Measurements from ENCODE around the gene TAF4.
"Not testable (repeated sequence)": the region's sequence is repeated elsewhere in the genome, so short reads cannot be mapped to it uniquely, and the experiment has no call there.

The TAF4 gene

DNA sequence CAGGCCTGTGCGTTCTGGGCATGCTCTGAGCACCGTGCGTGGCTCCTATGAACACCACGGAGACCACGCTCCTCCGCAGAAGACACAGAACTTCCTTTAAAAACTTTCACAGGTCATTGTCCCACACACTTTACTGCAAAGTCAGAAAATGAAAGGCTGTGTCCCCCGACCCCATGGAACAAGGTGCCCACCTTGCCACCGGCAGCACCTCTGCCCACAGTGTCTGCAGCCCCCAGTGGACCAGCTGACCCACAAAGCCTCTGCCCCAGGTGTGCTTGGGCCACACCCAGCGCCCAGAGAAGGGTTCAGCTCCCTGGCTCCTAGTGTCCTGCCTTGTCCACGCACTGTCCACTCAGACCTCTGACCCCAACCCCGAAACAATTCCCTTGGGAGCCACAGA lies 8.7 kb downstream of the TAF4 start:
- no peak for DNase-seq

DNA sequence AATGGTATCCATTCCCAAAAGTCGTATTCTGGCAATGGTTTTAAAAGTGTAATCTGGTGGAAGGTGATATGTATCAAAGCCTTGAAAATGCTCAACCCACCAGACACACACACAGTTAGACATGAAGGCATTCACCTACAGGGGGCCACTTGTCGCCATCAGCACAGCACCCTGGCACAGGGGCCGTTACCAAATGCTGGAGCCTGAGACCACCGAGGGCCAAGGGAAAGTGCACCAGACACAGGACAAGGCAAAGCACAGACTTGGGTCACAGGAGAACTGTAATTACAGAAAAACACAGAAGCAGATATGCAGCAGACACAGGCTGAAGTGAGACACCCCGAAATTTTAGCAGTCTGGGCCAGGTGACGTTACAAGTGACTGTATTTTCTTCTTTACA lies 9.3 kb downstream of the TAF4 start:
- DNase-seq, result no peak

DNA sequence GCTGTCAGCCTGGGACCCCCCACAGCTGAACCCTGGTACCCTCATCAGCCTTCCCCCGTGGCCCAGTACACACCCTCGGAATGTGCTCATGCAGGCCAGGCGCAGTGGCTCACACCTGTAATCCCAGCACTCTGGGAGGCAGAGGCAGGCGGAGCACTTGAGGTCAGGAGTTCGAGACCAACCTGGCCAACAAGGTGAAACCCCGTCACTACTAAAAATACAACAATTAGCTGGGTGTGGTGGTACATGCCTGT lies 9.9 kb downstream of the TAF4 start:
- not testable (repeated sequence) for DNase-seq

DNA sequence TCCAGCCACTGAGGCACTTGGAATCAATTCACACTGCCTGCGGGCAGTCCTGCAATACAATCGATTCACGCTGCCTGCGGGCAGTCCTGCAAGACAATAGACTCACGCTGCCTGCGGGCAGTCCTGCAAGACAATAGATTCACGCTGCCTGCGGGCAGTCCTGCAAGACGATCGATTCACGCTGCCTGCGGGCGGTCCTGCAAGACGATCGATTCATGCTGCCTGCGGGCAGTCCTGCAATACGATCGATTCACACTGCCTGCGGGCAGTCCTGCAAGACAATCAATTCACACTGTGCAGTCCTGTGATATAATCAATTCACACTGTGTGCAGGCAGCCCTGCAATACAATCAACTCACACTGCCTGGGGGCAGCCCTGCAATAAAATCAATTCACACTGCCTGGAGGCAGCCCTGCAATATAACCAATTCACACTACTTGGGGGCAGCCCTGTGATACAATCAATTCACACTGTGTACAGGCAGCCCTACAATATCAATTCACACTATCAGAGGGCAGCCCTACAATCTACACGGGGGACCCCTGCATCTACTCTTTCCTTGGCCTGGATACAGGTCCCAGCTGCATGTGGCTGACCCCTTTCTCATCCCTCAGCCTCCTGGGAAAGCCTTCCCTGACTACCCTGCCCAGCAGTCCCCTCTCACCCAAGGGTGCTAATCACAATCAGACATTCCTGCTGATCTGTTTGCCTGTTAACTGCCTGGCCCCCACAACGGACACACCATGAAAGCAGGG lies 10.4 kb downstream of the TAF4 start:
- no peak for DNase-seq

DNA sequence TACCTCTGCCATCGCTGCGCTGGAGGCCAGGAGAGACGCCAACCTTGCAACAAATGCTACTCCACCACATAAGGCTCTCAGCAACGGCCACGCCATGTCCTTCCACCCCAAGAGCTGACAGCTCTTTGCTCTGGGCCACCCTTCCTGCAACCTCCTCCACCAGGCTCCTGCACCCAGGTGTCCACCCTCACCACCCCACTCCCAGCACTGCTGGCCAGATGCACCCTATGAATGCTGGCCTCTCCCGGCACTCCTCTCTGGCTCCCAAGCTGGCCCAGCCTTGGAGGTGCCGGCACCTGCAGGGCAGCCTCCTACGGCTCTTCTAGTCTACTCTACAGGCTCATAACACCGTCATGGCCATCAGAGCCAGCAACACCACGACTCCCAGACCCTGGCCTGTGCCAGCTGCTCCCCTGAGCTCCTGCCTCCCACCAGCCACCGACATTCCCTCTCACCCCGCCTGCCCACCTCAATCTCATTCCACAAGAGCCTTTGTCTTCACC lies 11.2 kb downstream of the TAF4 start:
- no peak for DNase-seq

DNA sequence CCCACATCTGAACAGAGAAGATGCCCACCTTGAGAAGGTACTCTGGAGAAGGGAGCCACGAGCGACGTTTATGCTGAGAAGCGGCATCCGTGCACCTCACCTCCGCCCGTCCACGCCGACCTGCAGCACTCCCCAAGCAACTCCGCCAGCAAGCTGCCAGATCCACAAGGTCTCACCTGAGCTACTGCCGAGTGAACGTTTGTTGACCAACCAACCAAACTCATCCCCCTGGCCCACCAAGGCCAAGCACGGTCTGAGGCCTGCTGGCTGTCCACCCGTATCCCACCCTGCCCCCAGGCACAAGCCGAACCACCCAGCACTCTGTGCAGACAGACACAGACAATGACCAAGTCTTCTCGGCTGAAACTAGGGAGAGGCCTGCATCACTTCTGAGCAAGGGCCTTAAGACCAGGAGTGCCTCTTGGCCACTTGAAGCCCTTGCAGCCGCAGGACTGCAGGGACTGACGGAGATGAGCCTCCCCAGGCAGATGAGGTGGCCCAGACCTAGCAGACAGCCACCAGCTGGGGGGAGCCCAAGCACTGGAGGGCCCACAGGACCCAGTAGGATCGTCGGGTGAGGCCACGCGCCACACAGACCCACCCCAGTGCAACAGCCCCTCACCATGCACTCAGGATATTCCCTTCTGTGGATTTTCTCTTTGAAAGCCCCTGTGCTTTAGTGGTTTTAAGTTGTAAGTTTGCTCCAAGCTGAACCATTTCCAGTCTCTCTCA lies 12.1 kb downstream of the TAF4 start:
- no peak for DNase-seq

DNA sequence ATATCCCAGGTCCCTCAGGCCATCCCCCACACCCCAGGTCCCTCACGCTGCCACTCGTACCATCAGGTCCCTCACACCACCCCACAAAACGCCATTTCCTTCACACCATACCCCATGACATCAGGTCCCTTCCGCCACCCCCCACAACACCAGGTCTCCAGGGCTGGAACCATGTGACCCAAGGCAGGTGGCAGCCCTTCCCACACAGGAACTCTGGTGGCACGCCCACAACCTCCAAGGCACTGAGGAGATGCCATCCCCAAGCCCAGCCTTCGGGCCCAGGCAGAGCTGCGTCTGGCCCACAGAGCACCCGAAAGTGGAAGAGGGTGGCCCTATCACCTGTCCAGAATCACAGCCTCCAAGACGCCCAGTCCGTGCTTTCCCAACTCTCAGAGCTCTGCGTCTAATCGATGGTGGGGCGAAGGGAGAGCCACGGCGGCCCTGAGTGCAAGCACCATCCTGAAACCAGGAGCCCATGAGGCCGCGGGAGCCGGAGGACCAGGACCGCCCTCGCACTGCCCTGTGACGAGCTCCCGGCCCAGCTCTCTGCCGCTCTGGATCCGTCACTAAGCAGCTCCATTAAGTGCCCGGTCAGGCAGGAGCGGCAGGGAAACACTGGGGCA lies 12.7 kb downstream of the TAF4 start:
- DNase-seq, result no peak

DNA sequence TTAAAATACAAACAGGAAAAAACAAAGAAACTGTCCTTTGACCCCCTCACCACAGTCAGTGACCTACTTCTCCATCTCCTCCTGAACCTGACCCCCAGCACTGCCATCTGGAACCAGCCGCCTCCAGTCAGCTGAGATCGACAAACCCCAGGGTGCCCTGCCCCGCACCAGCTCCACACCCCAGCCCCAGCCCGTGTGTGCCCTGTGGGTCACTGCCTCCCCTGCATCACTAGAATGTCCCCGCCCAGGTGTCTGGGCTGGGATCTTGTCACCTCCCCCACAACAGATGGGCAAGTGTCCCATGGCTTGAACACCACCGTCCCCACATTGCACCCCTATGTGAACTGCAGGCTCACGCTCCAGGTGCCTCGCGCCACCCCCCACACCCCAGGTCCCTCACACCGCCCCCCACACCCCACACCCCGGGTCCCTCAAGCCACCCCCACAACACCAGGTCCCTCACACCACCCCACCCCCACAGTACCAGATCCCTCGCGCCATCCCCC lies 13.3 kb downstream of the TAF4 start:
- DNase-seq, result no peak

DNA sequence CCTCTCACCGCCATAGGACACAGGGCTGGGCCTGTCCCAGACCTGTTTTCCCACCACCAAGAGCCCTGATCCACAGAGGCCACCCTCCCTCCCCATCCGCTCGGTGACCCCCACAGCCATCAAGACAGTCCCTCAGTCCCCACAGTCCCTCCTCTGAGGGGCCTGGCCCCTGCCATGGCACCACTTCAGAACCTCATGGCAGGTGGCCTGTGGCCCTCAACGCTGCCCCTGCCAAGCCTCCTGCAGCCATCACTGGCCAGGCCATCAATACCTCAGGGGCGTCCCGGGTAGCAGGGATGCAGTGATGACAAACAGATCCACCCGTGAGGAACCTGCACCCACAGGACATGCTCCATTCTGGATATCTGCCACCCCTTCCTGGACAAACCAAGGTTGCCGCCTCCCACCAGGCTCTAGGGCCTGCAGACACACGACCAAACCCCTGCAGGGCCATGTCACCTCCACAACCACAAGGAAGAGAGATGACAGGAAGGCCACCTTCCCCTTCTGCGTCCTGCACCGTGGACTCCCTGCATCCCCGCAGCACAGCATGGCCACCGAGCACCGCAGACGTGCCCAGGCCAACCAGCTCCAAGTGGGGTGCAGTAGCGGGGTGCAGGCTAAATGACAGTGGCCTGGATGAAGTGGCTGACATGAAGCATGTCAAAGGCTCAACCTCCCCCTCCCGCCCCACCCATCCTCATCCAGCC lies 14.0 kb downstream of the TAF4 start:
- DNase-seq, result no peak

DNA sequence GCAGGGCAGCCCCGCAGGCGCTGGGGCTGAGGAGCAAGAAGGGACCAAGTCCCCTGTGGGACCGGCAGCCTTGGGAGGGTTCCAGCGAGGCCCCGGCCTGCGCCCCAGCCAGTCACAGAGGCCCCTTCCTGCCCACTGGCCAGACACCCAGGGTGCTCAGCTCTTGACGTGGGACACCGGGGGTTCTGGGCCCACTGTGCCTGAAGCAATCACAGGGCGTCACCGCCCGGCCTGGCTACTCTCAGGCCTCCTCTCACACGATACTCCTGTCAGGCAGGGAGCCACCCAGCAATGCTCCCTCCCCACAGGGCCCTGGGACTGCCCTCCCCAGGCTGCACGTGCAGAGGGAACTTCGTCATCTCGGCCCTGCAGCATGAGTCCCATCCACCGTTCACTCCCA lies 14.5 kb downstream of the TAF4 start:
- no peak for DNase-seq

DNA sequence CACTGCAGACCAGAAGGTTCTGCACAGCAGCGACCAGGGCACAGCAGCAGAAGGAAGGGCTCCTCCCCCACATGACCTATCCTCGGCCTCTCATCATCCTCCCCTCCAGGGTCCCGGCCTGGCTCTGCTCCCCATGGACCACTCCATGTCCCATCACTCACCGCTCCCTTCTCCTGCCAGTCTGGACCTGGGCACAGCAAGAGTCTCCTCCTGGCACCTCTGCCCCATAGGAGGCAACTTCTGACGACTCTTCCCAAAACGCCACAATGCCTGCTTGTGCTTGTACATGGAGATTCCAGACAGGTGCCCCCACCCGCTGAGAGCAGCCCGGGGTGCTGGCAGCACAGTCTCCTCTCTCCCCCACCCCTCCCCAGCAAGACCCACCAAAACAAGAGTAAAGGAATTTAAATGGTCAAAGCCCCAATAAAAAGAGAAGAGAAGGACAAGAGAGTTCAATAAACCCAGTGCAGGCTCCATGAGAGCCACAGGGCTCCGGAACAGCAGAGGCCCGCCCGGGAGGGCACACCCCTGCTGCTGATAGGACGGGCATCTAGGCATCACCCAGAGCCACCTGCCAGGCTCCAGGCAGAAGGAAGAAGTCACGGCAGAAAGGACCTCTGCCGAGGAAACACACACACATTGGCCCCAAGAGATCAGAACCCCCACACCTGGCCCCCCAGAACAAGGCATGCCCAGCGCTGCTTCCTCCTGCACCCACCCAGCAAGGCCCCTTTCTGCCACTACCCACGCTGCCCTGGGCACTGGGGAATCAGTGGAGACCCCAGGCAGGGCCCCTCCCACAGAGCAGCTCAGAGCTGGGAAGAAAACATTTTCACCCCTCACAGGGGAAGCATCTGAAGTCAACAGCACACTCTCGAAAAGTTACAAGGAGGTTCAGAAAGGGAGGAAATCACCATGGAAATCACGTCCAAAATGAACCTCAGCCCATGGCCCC lies 15.2 kb downstream of the TAF4 start:
- no peak for DNase-seq

DNA sequence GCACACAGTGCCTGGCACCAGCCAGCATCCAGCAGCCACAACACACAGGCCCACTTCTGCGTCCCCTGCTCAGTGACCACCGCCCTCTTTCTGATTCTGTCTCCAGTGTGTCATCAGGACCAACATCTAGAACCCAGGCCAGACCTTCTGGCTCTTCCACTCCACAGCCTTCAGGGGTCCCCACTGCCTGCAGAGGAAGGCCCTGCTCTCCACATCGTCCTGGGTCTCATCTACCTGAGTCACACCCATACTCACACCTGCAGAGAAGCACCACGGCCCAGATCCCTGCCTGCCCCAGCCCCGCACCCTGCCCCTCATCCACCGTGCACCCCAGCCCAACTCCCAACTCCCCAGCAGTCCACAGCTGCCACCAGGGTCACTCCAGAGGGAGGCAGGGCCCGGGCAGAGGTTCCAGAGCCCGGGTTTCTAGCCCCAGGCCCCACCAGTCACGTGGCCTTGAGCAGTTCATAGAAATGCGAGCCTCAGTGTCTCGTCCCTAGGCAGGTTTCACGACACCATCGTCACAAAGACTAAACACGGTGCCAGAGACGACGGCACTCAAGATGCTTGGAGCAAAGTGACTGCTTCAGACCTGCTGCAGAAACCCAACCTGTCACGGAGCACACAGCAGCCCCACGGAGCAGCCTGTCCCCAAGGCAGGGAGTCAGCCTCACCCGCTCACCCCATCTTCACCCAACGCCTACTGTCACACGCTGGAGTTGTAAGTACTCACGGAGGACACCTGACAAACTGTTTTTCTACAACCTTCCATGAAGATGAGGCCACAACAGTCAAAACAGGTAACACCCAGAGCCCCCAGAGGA lies 16.1 kb downstream of the TAF4 start:
- DNase-seq, result no peak

DNA sequence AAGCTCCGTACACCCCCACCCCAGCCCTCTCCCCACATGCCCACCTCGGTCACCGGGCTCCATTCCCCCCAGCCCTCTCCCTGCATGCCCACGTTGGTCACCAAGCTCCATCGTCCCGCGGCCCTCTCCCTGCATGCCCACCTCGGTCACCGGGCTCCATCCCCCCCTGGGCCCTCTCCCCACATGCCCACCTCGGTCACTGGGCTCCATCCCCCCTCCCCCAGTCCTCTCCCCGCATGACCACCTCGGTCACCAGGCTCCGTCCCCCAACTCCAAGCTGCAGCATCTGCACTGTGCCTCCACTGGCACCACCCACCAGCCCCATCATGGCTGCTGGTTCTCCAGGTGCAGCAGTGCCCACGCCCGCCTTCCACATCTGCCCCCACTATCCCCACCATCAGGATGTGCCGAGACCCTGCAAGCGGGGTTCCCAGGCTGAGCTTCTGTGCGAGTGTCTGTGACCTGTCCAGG lies 16.8 kb downstream of the TAF4 start:
- no peak for DNase-seq

DNA sequence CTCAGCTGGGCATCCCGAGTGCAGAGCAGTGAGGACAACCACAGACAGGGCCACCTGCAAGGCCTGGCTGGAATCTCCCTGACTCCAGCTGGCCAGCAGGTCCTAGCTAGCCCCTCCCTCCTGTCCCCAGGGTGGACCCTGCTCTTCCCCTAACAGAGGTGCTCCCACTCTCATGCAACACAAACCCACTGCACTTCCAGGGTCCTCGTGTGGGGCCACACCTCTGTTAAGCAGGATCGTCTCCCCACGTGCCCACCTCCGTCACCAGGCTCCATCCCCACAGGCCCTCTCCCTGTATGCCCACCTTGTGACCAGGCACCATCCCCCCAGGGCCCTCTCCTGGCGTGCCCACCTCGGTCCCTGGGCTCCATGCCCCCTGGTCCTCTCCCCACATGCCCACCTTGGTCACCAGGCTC lies 17.3 kb downstream of the TAF4 start:
- DNase-seq, result no peak

DNA sequence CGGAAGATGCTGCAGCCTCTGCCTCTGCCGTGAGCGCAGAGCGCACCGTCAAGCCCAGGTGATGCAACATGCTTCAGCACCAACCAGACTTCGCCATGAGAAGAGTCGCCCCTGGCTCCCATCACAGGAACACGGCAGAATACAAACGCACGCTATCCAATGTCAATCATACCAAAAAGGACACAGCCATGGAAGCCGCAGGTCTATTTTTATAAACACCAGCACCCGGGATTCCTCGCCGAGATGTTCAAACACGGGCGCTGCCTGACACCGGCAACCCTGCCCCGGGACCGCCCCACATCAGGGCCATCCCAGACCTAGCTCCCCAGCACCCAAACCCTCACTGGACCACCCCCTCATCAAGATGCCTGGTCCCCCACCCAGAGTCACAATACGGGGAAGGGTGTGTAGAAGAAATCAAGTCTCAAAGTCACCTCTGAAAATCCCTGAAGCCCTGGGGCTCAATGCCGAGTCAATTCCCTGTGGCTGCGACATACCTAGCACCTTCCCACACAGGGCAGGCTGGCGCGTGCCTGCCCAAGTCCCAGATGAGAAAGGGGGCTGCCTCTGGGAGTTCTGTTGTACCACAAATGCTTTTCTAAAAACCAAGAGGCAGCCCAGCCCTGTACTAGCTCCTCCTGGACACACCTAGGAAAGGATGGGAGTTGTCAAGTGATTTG lies 17.9 kb downstream of the TAF4 start:
- no peak for DNase-seq

DNA sequence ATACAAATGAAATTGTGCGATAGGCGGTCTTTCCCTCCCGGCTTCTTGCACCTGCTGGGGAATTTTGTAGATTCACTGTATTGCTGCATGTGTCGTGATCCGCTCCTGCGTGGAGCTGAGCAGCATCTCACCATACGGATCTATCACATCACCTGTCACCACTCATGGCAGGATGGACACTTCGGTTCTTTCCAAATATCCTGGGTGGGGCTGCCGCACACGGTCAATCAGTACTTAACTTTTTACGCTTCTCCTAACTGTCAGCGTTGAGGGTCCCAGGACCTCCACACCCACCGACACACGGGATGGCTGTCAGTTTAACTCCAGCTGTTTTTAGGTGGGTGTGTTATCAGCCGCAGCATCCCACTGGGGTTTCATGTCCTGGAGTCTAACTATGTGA lies 19.2 kb downstream of the TAF4 start:
- no peak for DNase-seq

DNA sequence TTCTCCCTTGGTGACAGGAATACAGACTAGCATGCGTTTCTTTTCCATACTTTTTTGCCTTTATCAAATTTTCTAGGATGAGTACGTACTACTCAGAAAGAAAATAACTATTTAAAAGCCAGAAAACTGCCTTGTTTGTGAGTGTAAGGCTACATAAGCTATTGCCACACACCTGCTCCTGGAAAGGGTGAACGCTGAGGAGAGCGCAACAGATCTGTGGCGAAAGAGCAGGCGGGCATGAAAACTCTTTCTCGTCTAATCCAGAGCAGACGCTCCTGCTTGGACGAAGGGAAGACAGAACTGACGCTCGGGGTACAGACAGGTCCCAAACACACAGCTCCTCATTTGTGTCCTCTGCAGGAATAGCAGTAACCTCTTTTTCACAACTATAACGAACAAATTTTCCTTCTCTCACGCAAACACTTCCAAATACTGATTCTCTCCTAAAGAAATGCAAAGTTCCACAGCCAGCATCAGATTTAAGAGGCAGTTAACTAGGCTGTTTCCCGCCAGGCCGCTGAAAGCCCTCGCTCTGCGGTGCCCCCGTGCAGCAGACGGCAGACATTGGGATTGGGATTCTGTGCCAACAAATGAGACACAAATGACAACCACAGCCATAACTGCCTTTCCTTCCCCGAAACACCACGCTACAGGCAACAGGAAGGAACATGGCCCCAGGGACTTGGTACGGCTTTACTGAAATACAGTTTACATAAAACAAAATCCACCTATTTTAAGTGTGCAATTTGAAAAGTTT lies 20.0 kb downstream of the TAF4 start:
- no peak for DNase-seq

DNA sequence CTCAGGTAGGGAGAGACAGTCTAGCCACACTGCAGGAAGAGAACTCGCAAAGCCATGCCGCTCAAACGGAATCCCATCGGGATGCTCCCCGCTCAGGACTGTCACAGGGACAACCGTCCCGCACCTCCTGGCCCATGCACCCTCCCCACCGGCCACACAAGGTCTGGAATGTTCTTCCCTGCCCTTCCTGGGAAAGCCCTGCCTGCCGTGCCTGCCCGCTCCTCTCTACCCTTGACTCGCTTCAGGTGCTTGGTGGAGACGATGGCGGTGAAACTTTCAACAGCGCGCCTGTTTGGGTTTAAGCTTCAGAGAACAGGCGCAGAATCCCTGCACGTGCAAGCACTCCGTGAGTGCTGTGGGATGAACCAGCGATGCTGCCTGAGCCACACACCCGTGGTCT lies 20.6 kb downstream of the TAF4 start:
- DNase-seq, result no peak

DNA sequence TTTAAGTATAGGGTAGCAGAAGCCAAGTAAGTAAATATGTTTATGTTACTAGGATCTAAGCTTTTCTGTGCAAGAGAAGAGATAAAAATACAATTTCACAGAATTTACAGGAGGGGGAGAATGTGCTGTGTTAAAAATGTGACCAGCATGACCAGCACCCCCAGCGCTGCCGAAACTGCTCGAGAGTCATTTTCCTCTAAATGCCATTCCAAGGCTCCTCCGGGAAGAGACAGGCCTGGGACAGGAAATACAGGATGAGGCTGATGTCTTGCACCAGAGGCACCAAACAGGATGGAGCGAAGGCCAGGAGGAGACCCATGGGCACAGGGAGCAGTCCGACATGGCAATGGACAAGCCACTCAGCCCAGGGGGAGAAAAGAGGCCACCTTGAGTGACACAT lies 21.1 kb downstream of the TAF4 start:
- no peak for DNase-seq
